ENCODE results near the gene U2AF1L4. TPM values are rescaled to one million over a fixed set of nuclear protein-coding genes. Genes with fewer than 3 reads are reported as not detected.

U2AF1L4 gene
- total RNA-seq, 1 donor from 2014 or later = 17.2 TPM

GRCh38 chr19:35789978-35790944 is 45.0 kb upstream of the U2AF1L4 start:
- peaks cover 10% of the 10 kb centered on the region for H3K27me3 Mint-ChIP-seq (ENCODE audit: insufficient read depth, low read depth)
- Histone ChIP-seq H3K27ac (no peak overlapping the region), H3K9me3 (ENCODE audit: low read depth) (no peaks in the 10 kb centered on the region), H3K36me3 (no peaks in the 10 kb centered on the region), H3K9ac (no peak overlapping the region), H4K20me1 (ENCODE audit: low read depth) (peaks cover 4% of the 10 kb centered on the region), H2AFZ (replicated peaks) (no peak overlapping the region), H3F3A (ENCODE audit: low read depth) (no peaks in the 10 kb centered on the region), H3K27me3 (peaks cover 15% of the 10 kb centered on the region), H3K4me1 (no peaks in the 10 kb centered on the region), H3K79me2 (ENCODE audit: low read depth) (no peaks in the 10 kb centered on the region), H3K4me2 (no peak overlapping the region), H3K4me3 (no peak overlapping the region)
- no peak overlapping the region for H3K4me3 Mint-ChIP-seq
- H3K9me3 Mint-ChIP-seq = no peaks in the 10 kb centered on the region
- no peaks in the 10 kb centered on the region for H3K4me1 Mint-ChIP-seq
- no peak for DNase-seq (ENCODE audit: low spot score)
- TF ChIP-seq CTCF (IDR thresholded peaks at IDR 0.05) (no peak), EZH2phosphoT487 (IDR thresholded peaks at IDR 0.05) (no peak), EZH2 (IDR thresholded peaks at IDR 0.05) (no peak)
- peaks cover 1% of the 10 kb centered on the region for H3K36me3 Mint-ChIP-seq
- H3K27ac Mint-ChIP-seq = no peak overlapping the region

- peaks cover 8% of the 10 kb centered on the region for H3K27me3 Mint-ChIP-seq (ENCODE audit: insufficient read depth, low read depth)
- no peaks in the 10 kb centered on the region for H3K36me3 ChIP-seq
Measured at GRCh38 chr19:35789195-35789977, 44.2 kb upstream of the U2AF1L4 start.

More at GRCh38 chr19:35789195-35789977, 44.2 kb upstream of the U2AF1L4 start:
- H3K4me3 ChIP-seq = no peak overlapping the region
- no peak overlapping the region for H3K4me2 ChIP-seq
- H3K9ac ChIP-seq = no peak overlapping the region
- no peak overlapping the region for H2AFZ ChIP-seq (replicated peaks)
- TF ChIP-seq CTCF (IDR thresholded peaks at IDR 0.05) (no peak), EZH2 (IDR thresholded peaks at IDR 0.05) (no peak)
- peaks cover 10% of the 10 kb centered on the region for H4K20me1 ChIP-seq (ENCODE audit: low read depth)
- no peaks in the 10 kb centered on the region for H3K9me3 Mint-ChIP-seq
- no peaks in the 10 kb centered on the region for H3K4me1 Mint-ChIP-seq
- H3K4me3 Mint-ChIP-seq = no peak overlapping the region
- H3K27ac Mint-ChIP-seq = no peak overlapping the region
- H3K79me2 ChIP-seq (ENCODE audit: low read depth) = no peaks in the 10 kb centered on the region
- H3K36me3 Mint-ChIP-seq = peaks cover 1% of the 10 kb centered on the region
- no peaks in the 10 kb centered on the region for H3K9me3 ChIP-seq (ENCODE audit: low read depth)
- peaks cover 5% of the 10 kb centered on the region for H3K4me1 ChIP-seq
- no peak for DNase-seq (ENCODE audit: low spot score)
- peaks cover 6% of the 10 kb centered on the region for H3F3A ChIP-seq (ENCODE audit: low read depth)
- H3K27ac ChIP-seq = no peak overlapping the region
- H3K27me3 ChIP-seq = peaks cover 15% of the 10 kb centered on the region
